ENCODE data around the gene CA11. TPM values are rescaled to one million over a fixed set of nuclear protein-coding genes. Genes with fewer than 3 reads are reported as not detected.
A peak's percentile ranks its signal among the peaks of the same experiment; 100 is the strongest.

The CA11 gene
- total and polyA plus RNA-seq, 9 of the 15 experiments (the other 6 are each of a cell fraction or from before 2014, with no cell fraction given) = 2.9 to 19.9 (median 8.3) TPM

GRCh38 chr19:48629297-48629598 is 16.7 kb downstream of the CA11 start:
- Histone ChIP-seq H3K36me3 (ENCODE audit: control insufficient read depth, insufficient read depth, low read length) (peaks cover 5% of the 10 kb centered on the region; the same call in 1 of the 3 replicates), H2AFZ (ENCODE audit: low read depth, low read length) (no peak overlapping the region), H3K27ac (ENCODE audit: extremely low read depth, low read depth, low read length) (no peak overlapping the region), H3K9me3 (replicated peaks; ENCODE audit: control insufficient read depth, insufficient read depth, low read depth, low read length) (no peaks in the 10 kb centered on the region), H4K20me1 (replicated peaks; ENCODE audit: control insufficient read depth, insufficient read depth, low read length) (no peaks in the 10 kb centered on the region), H3K4me2 (ENCODE audit: insufficient read depth, low read length) (no peak overlapping the region), H3K9me1 (ENCODE audit: control insufficient read depth, insufficient read depth, low read length) (peaks cover 4% of the 10 kb centered on the region), H3K79me2 (ENCODE audit: control insufficient read depth, insufficient read depth, low read length) (no peaks in the 10 kb centered on the region), H3K4me3 (no peak overlapping the region), H3K9ac (ENCODE audit: insufficient read depth in 1 of 2, low read depth in 2 of 2, low read length in 2 of 2) (peak overlapping the region in 1 of 2 experiments; percentile 62; a peak in 1 of 4 replicates), H3K27me3 (ENCODE audit: control insufficient read depth in 2 of 2, insufficient read depth in 2 of 2, low read length in 2 of 2) (no peaks in the 10 kb centered on the region), H3K4me1 (replicated peaks in 1 of 2; ENCODE audit: control insufficient read depth in 2 of 2, insufficient read depth in 2 of 2, low read length in 2 of 2) (peaks cover 29 to 77% of the 10 kb centered on the region in 2 experiments)
- no peak for ATAC-seq
- intact Hi-C loops (cut with micrococcal nuclease) = no loop called here
- FAIRE-seq = no peak
- WGBS (ENCODE audit: insufficient coverage, low coverage, missing lambda C conversion rate) = 95% methylated on average over 8 of the region's 22 CpGs
- BruUV-seq (replicated peaks) = no TSS peak
- ChIA-PET POLR2A (interaction anchor here (1.4 kb wide), 1 partner anchor 10 kb away, joined by 15 read pairs; the partner anchor contains the start of genes RPL18 and SPHK2), CTCF (ENCODE audit: low intra/inter-chr PET ratio) (no interaction called here)
- DNase-seq (ENCODE audit: extremely low read depth in 1 of 4, low spot score in 3 of 4) = no peak
- TF ChIP-seq ZNF583 (CRISPR knock-in tag; IDR thresholded peaks at IDR 0.05) (no peak), CREM (IDR thresholded peaks at IDR 0.05; ENCODE audit: low read depth) (no peak), MCM5 (IDR thresholded peaks at IDR 0.05; ENCODE audit: low read depth) (no peak), FOXJ3 (CRISPR knock-in tag; IDR thresholded peaks at IDR 0.05) (no peak), MYC (IDR thresholded peaks at IDR 0.05; ENCODE audit: low read depth, low read length) (no peak), MYC (CRISPR knock-in tag; IDR thresholded peaks at IDR 0.05; ENCODE audit: borderline replicate concordance, low read depth) (no peak), PPARD (CRISPR knock-in tag; IDR thresholded peaks at IDR 0.05) (no peak), ZNF146 (CRISPR knock-in tag; IDR thresholded peaks at IDR 0.05; ENCODE audit: unreplicated experiment) (no peak), THAP7 (CRISPR knock-in tag; IDR thresholded peaks at IDR 0.05) (no peak), ZNF24 (IDR thresholded peaks at IDR 0.05) (no peak), ZNF586 (CRISPR knock-in tag; conservative IDR thresholded peaks at IDR 0.05) (no peak), HMBOX1 (IDR thresholded peaks at IDR 0.05) (no peak), ZNF398 (CRISPR knock-in tag; IDR thresholded peaks at IDR 0.05) (no peak)
- in situ Hi-C loops (cut with MboI) = no loop called here

Measured in K562 (cell line).